ENCODE results near the gene QPRT.
"Not testable (repeated sequence)": the region's sequence is repeated elsewhere in the genome, so short reads cannot be mapped to it uniquely, and the experiment has no call there.

QPRT gene

DNA sequence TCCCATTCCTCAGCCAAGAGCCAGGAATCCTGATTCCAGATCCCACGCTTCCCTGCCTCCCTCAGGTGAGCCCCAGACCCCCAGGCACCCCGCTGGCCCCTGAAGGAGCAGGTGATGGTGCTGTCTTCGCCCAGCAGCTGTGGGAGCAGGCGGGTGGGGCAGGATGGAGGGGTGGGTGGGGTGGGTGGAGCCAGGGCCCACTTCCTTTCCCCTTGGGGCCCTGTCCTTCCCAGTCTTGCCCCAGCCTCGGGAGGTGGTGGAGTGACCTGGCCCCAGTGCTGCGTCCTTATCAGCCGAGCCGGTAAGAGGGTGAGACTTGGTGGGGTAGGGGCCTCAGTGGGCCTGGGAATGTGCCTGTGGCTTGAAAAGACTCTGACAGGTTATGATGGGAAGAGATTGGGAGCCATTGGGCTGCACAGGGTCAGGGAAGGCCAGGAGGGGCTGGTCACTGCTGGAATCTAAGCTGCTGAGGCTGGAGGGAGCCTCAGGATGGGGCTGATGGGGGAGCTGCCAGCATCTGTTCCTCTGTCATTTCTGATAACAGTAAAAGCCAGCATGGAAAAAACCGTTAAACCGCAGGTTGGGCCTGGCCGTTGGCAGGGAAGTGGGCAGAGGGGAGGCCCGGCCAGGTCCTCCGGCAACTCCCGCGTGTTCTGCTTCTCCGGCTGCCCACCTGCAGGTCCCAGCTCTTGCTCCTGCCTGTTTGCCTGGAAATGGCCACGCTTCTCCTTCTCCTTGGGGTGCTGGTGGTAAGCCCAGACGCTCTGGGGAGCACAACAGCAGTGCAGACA, 15.8 kb upstream of the QPRT start, which contains the start of gene SPN:
TSS of gene SPN (plus strand) at position 232 of the 791 bp plus-strand sequence. CDS start at position 714, 482 bp downstream.
- DNase-seq = no peak

DNA sequence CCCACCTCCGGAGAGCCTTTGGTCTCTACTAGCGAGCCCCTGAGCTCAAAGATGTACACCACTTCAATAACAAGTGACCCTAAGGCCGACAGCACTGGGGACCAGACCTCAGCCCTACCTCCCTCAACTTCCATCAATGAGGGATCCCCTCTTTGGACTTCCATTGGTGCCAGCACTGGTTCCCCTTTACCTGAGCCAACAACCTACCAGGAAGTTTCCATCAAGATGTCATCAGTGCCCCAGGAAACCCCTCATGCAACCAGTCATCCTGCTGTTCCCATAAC, 15.2 kb upstream of the QPRT start:
- no peak for DNase-seq

DNA sequence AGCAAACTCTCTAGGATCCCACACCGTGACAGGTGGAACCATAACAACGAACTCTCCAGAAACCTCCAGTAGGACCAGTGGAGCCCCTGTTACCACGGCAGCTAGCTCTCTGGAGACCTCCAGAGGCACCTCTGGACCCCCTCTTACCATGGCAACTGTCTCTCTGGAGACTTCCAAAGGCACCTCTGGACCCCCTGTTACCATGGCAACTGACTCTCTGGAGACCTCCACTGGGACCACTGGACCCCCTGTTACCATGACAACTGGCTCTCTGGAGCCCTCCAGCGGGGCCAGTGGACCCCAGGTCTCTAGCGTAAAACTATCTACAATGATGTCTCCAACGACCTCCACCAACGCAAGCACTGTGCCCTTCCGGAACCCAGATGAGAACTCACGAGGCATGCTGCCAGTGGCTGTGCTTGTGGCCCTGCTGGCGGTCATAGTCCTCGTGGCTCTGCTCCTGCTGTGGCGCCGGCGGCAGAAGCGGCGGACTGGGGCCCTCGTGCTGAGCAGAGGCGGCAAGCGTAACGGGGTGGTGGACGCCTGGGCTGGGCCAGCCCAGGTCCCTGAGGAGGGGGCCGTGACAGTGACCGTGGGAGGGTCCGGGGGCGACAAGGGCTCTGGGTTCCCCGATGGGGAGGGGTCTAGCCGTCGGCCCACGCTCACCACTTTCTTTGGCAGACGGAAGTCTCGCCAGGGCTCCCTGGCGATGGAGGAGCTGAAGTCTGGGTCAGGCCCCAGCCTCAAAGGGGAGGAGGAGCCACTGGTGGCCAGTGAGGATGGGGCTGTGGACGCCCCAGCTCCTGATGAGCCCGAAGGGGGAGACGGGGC, 14.7 kb upstream of the QPRT start:
- no peak for DNase-seq

DNA sequence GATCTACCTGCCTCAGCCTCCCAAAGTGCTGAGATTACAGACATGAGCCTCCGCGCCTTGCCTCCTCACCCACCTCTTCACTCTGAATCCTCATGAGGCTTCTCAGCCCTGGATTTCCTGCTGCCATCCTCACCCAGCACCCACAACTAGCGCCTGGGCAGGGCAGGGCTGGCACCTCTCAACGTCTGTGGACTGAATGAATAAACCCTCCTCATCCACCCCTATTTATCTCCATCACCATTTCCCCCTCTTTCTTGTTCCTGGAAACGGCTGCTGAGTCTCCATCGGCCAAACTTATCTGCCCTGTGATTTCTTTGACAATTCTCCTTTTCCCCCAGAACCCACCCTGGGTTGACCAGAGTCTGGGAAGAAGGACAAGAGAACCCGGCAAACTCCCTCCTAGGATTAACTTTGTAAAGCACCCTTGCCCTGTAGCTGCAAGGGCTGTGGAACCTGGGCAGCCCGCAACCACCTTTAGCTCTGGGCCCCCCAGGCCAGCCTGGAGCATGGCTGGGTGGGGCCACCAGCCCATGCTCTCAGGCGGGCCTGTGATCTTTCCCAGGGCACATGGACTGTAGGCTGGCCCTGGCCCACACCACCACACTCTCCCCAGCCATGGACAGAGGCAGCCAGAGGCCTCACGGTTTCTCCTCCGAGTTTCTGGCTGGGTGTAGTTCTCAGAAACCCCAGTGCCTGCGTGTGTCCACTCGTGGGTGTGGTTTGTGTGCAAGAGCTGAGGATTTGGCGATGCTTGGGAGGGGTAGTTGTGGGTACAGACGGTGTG, 13.5 kb upstream of the QPRT start:
- DNase-seq = no peak

DNA sequence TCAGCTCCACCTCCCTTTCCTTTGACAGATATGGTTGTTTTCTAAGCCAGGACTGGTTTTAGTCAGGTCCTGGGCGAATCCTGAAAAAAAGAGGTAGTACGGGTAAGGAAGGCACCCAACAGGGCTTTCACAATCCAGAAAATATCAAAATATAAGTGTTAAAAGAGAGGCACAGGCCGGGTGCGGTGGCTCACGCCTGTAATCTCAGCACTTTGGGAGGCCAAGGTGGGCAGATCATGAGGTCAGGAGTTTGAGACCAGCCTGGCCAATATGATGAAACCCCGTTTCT, 11.7 kb upstream of the QPRT start:
- DNase-seq = not testable (repeated sequence)

DNA sequence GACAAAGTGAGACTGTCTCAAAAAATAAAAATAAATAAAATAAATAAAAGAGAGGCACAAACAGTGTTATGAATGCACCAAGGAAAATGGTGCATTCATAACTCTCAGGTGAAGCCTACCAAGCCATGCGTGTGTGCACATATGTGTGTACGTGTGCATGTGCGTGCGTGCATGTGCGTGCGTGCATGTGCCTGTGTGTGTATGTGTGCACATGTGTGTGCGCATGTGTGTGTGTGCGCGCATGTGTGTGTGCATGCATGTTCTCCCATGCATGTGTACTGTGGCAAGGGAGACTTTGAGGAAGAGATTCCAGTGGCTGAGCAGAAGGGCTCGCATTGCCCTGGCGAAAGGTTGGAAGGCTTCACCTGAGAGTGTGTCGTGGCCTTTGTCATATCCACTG, 11.2 kb upstream of the QPRT start:
- no peak for DNase-seq

DNA sequence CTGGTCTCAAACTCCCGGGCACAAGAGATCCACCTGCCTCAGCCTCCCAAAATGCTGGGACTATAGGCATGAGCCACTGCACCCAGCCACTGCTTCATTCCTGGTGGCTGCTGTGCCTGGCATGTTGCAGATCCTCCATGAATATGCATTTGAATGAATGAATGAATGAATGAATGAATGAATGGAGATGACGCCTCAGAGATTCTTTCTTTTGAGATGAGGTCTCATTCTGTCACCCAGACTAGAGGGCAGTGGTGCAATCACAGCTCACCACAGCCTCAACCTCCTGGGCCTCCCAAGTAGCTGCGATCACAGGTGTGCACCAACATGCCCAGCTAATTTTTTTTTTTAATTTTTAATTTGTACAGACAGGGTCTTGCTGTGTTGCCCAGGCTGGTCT, 10.7 kb upstream of the QPRT start:
- no peak for DNase-seq

DNA sequence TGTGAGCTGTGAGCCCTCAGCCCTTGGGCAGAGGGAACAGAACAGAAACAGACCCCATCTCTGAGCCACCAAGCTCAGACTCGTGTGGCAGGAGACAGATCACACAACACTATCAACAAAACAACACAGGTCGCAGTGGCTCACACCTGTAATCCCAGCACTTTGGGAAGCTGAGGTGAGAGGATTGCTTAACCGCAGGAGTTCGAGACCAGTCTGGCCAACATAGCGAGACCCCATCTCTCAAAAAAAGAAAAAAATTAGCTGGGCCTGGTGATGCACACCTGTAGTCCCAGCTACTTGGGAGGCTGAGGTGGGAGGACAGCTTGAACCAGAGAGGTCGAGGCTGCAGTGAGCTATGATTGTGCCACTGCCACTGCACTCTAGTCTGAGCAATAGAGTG, 5.5 kb upstream of the QPRT start:
- no peak for DNase-seq

DNA sequence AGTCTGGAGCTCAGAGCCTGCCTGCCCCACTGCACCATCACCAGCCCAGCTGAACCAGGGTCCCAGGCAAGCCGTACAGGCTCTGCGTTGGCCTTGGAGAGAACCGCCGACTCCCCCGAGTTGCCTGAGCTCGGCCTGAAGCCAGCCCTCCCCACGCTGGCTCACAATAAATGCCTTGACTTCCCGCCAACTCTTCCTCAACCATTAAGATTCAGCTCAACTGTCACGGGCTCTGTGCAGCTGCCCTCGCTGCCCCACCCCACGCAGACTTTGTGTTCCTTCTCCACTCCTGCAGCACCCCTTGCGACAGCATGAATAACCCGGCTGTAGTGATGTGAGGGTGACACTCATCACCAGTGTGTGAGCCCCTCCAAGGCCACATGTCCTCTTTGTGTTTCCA, 4.8 kb upstream of the QPRT start:
- DNase-seq = peak; percentile 65

DNA sequence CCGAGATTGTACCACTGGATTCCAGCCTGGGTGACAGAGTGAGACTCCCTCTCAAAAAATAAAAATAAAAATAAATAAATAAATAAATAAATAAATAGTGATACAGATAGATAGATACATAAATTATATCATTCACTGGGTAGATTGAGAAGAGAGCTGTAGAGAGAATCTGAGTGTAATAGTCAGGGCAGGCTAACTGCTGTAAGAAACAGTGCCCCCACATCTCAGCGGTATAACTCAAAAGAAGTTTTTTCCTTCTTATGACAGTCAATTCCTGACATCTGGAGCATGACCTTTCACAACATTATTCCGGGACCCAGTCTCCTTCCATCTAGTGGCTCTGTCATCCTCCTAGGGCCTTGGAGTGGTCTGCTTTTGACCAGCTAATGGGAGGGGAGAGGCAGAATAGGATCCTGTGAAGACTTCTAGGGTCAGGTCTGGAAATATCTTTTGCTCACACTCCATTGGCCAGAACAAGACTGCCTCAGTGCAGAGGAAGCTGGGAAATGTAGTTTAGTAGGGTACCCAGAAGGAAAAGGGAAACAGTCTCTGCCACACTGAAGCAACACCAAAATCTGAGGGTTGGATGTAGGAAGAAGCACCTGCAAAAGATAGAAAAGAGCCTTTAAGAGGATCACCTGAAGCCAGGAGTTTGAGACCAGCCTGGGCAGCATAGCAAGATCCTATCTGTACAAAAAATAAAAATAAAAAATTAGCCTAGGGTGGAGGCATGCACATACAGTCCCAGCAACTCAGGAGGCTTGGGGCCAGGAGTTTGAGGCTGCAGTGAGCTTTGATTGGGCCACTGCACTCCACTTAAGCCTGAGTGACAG, 3.0 kb upstream of the QPRT start:
- peak; percentile 21 for DNase-seq

DNA sequence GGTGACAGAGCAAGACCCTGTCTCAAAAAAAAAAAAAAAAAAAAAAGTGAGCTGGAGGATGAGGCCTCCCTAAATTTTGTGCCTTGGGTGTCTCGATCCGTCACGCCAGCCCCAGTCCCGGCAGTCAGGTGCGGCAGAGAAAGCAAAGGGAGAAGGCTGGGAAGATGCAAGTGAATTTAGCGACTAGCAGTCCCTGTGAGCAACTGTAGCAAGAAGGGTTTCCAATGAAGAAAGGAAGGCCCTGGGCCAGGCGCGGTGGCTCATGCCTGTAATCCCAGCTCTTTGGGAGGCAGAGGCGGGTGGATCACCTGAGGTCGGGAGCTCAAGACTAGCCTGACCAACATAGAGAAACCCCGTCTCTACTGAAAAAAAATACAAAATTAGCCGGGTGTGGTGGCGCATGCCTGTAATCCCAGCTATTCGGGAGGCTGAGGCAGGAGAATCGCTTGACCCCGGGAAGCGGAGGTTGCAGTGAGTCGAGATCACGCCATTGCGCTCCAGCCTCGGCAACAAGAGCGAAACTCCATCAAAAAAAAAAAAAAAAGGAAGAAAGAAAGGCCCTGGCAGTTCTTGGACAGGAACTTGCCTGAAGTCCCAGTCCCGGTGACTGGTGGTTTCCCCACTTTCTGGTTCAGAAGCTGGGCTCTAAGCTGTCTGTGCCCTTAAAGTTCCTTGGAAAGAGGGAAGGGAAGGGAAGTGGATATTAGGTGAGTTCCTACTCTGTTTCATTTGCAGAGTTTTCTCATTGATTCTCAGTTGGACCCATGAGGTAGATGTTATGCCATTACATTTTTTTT, 1.8 kb upstream of the QPRT start:
- no peak for DNase-seq

DNA sequence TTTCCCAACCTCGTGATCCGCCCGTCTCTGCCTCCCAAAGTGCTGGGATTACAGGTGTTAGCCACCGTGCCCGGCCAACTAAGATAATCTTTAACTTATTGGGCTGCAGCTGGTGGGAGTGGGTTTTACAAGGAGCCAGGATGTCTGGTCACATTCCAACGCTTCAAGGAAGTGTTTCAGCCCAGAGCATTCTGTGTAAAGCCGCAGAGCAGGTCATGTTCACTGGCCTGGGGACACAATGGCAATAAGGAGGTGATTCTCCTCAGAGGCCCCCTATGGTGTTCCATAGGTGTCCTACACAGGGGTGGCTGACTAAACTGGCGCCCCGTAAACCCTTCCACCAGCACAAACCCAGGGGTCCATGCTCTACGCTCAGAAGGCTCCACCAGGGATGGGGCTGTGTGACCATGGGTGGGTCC, 1.2 kb downstream of the QPRT start:
- no peak for DNase-seq

DNA sequence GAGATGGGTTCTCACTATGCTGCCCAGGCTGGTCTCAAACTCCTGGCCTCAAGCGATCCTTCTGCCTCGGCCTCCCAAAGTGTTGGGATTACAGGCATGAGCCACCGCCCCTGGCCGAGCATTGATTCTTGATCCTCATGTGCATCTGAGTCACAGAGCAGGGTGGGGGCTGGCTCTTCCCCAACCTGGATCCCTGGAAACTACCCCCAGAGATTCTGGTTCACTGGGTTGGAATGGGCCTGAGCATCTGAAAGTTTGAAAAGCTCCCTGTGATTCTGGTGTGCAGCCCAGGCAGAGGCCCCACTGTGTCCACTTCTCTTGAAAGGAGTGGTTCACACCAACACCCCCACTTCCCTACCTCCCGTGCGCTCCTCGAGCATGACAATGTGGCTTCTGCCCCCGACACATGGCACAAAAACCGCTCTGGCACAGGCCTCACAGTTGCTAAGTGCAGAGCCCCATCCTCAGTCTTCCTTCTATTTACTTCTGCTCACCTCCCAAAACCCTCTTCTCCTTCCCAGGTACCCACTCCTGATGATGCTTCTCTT, 4.6 kb downstream of the QPRT start:
- DNase-seq = no peak

DNA sequence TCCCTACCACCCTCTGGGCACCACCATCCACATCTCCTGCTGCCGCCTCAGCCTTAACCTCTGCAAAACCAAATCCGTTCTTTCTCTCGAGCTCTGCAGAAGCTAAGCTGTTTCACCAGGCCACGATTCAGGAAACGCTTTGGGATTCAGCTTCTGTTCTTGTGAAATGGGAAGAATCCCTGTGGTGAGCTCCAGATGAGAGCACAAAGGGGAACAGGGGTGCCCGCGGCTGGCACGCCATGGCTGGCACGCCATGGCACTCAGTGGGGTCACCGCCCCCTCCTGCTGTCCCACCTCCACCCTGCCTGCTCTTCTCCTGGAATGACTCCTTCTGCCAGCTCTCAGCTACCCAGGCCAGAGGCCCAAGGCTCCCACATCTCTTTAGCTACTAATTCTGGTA, 5.7 kb downstream of the QPRT start:
- no peak for DNase-seq

DNA sequence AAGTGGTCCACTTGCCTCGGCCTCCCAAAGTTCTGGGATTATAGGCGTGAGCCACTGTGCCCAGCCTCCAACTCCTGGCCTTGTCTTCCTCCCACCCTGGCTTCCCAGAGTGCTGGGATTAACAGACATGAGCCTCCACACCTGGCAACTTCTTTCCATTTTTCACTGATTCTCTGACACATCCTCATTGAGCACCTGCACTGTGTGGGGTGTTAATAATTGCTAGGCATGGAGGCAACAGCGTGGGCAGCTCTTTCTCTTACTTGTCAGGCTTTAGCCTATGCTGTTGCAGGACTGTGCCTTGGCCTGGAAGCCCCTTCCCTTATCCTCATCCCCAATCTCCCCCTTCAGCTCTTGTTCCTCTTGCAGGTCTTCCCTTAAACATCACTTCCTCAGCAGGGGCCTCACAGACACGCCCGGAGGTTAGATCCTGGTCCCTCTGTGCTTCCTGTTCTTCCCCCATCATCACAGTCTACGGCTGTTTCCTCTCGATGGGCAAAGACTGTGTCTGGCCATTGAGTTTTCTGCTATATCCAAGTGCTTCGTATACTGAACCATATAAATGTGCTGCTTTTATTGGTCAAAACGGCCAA, 7.9 kb downstream of the QPRT start:
- DNase-seq = no peak

DNA sequence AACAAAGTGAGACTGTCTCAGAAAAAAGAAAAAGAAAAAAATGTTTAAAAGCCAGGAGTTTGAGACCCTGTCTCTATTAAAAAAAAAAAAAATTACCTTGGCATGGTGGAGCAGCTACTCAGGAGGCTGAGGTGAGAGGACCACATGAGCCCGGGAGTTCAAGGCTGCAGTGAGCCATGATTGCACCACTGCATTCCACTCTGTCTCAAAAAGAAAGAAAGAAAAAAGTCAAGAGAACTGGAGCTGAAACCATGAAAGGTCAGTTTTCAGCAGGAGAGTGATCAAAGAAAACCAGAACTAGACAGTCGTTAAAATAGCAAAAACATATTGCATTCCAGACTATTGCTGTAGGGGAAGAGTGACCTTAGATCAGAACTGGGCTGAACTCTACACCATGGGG, 8.8 kb downstream of the QPRT start:
- DNase-seq = no peak

DNA sequence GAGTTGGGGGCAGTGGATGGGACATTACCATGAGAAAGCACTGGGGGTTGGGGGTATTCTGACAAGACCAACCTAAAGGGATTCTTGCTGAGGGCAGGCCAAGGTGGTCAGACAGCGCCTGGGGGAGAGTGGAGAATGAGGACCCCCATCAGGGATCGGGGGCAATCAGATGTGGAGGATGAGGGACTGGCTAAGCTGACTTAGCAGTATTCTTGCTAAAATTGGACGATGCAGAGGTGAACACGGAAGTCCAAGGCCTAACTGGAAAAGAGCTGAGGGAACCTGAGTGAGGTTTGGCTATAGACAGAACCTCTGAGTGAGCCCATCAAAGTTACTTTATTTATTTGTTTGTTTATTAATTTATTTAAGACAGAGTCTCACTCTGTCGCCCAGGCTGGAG, 9.2 kb downstream of the QPRT start:
- no peak for DNase-seq

DNA sequence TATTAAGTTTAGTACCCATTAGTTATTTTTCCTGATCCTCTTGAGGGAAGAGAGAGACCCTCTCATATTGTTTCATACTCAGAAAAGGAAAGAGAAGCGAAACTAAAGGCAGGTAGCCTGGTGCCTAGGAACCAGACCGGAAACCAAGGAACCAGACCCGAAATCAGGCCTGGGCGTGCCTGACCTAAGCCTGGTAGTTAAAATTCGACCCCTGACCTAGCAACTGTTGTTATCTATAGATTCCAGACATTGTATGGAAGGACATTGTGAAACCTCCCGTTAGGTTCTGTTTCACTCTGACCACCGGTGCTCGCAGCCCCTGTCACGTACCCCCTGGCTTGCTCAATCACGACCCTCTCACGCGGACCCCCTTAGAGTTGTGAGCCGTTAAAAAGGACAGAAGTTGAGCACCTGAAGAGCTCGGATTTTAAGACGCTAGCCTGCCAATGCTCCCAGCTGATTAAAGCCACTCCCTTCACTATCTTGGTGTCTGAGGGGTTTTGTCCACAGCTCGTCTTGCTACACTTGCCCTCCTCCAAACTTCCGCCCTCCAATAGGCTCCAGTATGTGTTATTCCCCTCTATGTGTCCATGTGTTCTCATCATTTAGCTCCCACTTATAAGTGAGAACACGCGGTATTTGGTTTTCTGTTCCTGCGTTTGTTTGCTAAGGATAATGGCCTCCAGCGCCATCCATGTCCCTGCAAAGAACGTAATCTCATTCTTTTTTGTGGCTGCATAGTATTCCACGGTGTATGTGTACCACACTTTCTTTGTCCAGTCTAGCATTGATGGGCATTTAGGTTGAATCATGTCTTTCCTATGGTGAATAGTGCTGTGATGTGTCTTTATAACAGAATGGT, 10.7 kb downstream of the QPRT start:
- not testable (repeated sequence) for DNase-seq

DNA sequence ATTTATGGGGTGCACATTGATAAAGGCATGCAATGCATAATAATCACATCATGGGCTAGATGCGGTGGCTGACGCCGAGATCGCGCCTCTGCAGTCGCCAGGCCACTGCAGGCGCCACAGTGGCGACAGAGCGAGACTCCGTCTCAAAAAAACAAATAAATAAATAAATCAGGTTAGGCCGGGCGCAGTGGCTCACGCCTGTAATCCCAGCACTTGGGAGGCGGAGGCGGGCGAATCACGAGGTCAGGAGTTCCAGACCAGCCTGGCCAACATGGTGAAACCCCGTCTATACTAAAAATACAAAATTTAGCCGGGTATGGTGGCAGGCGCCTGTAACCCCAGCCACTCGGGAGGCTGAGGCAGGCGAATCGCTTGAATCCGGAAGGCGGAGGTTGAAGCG, 13.6 kb downstream of the QPRT start:
- not testable (repeated sequence) for DNase-seq

All from fibroblast of upper back skin (primary cell).